HCT116 (cell line): Measurements from ENCODE around the gene IL20RA. TPM values are rescaled to one million over a fixed set of nuclear protein-coding genes. Genes with fewer than 3 reads are reported as not detected.

ENCODE experiments used
- ATAC-seq: fragments of 200-7000 bp; cut with Tn5 transposase; 2 replicates; pipeline ENCODE4 v1.9.1; 2020; ENCODE audit warnings: mild to moderate bottlenecking, moderate library complexity
- BruUV-seq: library from RNA; stranded (reverse); fragments of 400-500 nt; replicated peaks from 2 replicates; lab custom pipeline; 2021; lab: Mats Ljungman, UMichigan
- CTCF ChIA-PET: fragments of 300-600 bp; sonication (Branson Sonifier 250); formaldehyde crosslinking; loops from one replicate; lab custom pipeline; 2021; ENCODE audit warnings: antibody characterized with exemption; lab: Charles Lee
- POLR2A ChIA-PET: fragments of 300-600, 350-600 bp; sonication (Branson Sonifier 250); formaldehyde crosslinking; loops from one replicate; lab custom pipeline; 2021; ENCODE audit warnings: antibody characterized with exemption; lab: Charles Lee
- RAD21 ChIA-PET, 2 experiments: fragments of 300-600 bp; sonication (Branson Sonifier 250); formaldehyde crosslinking; loops; one replicate each; lab custom pipeline; 2023; ENCODE audit warnings: low total read pairs in 2 of 2; ENCODE audit not compliant: uncharacterized antibody in 2 of 2, unreplicated experiment in 2 of 2, low non-redundant PET in 1 of 2; lab: Charles Lee
- DNase-seq: peaks from one replicate; pipeline ENCODE4 v3.0.0-alpha.2; 2010; ENCODE audit warnings: low read depth, low spot score
- H2AFZ ChIP-seq: fragments of 200-600 bp; shearing (Covaris generic), sonication (generic); 2 replicates; pipeline ENCODE4 v1.6.1; 2017; ENCODE audit warnings: low read depth, mixed run types, mixed read lengths, antibody characterized with exemption, low read length; ENCODE audit not compliant: poor library complexity, severe bottlenecking
- H3K27ac ChIP-seq: 2 replicates; pipeline ENCODE4 v1.5.1; 2012; ENCODE audit warnings: low read depth, low read length
- H3K27me3 ChIP-seq: fragments of 200-600 bp; sonication (generic); 2 replicates; pipeline ENCODE4 v1.6.1; 2016; ENCODE audit warnings: mixed run types, low read length, mixed read lengths; ENCODE audit not compliant: insufficient read depth
- H3K36me3 ChIP-seq, 2 experiments: fragments of 200-500 bp in 1 of 2; fragments of 200-600 bp in 1 of 2; sonication (Bioruptor generic) in 1 of 2; sonication (generic) in 1 of 2; 2 replicates each; pipeline versions ENCODE4 v1.5.1 to v1.6.1; 2014 to 2016; ENCODE audit warnings: low read length in 2 of 2, inconsistent platforms in 1 of 2, mixed read lengths in 1 of 2, mixed run types in 1 of 2; ENCODE audit not compliant: insufficient read depth in 2 of 2, control insufficient read depth in 1 of 2
- H3K4me1 ChIP-seq, 2 experiments: fragments of 200-600 bp in 1 of 2; sonication (generic) in 1 of 2; 2 replicates each; pipeline versions ENCODE4 v1.5.1 to v1.6.1; 2012 to 2017; ENCODE audit warnings: low read length in 2 of 2, inconsistent platforms in 1 of 2, mild to moderate bottlenecking in 1 of 2, mixed read lengths in 1 of 2, mixed run types in 1 of 2, moderate library complexity in 1 of 2; ENCODE audit not compliant: insufficient read depth in 2 of 2, control insufficient read depth in 1 of 2
- H3K4me2 ChIP-seq: fragments of 200-600 bp; sonication (generic); 2 replicates; pipeline ENCODE4 v1.6.1; 2017; ENCODE audit warnings: mixed run types, low read length, mixed read lengths
- H3K4me3 ChIP-seq, 2 experiments: fragments of 200-600 bp in 1 of 2; sonication (generic) in 1 of 2; replicated peaks in 1 of 2; 2 replicates each; pipeline ENCODE4 v1.5.1; 2011 to 2016; ENCODE audit warnings: low read length in 2 of 2, control low read depth in 1 of 2, low read depth in 1 of 2, mild to moderate bottlenecking in 1 of 2, mixed read lengths in 1 of 2, mixed run types in 1 of 2
- H3K79me2 ChIP-seq: fragments of 200-600 bp; sonication (generic); 2 replicates; pipeline ENCODE4 v1.6.1; 2017; ENCODE audit warnings: mild to moderate bottlenecking, mixed run types, low read length, moderate library complexity, mixed read lengths; ENCODE audit not compliant: insufficient read depth
- H3K9ac ChIP-seq: fragments of 200-600 bp; sonication (generic); 2 replicates; pipeline ENCODE4 v1.6.1; 2016; ENCODE audit warnings: low read length, mixed read lengths
- H3K9me2 ChIP-seq: fragments of 200-600 bp; sonication (generic), shearing (Covaris generic); 2 replicates; pipeline ENCODE4 v1.6.1; 2017; ENCODE audit warnings: mixed run types, mild to moderate bottlenecking, moderate library complexity; ENCODE audit not compliant: insufficient read depth
- H3K9me3 ChIP-seq, 2 experiments: fragments of 200-500 bp in 1 of 2; fragments of 200-600 bp in 1 of 2; sonication (Bioruptor generic) in 1 of 2; sonication (generic) in 1 of 2; 2 replicates each; pipeline ENCODE4 v1.6.1; 2014 to 2017; ENCODE audit warnings: low read length in 2 of 2, mixed read lengths in 2 of 2, inconsistent platforms in 1 of 2, low read depth in 1 of 2, mild to moderate bottlenecking in 1 of 2, mixed run types in 1 of 2, moderate library complexity in 1 of 2; ENCODE audit not compliant: control insufficient read depth in 1 of 2, insufficient read depth in 1 of 2
- H4K20me1 ChIP-seq: fragments of 200-600 bp; sonication (generic), shearing (Covaris generic); 2 replicates; pipeline ENCODE4 v1.6.1; 2017; ENCODE audit warnings: mixed run types, mild to moderate bottlenecking, moderate library complexity; ENCODE audit not compliant: insufficient read depth
- EGR1 ChIP-seq: IDR thresholded peaks from 2 replicates; pipeline ENCODE4 v1.6.1; 2012; ENCODE audit warnings: low read depth
- EZH2phosphoT487 ChIP-seq: fragments of 200-600 bp; IDR thresholded peaks from 2 replicates; pipeline ENCODE4 v1.6.1; 2018; ENCODE audit warnings: antibody characterized with exemption, borderline replicate concordance
- JUND ChIP-seq: IDR thresholded peaks from 2 replicates; pipeline ENCODE4 v1.6.1; 2012
- POLR2A ChIP-seq: IDR thresholded peaks from 2 replicates; pipeline ENCODE4 v1.7.0; 2011; ENCODE audit warnings: borderline replicate concordance; ENCODE audit not compliant: insufficient read depth, insufficient read length; ENCODE audit errors: extremely low read depth
- POLR2AphosphoS5 ChIP-seq: IDR thresholded peaks from 2 replicates; pipeline ENCODE4 v1.6.1; 2011; ENCODE audit warnings: mild to moderate bottlenecking, low read depth, low read length, moderate library complexity
- SIN3A ChIP-seq: IDR thresholded peaks from 2 replicates; pipeline ENCODE4 v1.6.1; 2012; ENCODE audit warnings: low read depth
- SP1 ChIP-seq: IDR thresholded peaks from 2 replicates; pipeline ENCODE4 v1.6.1; 2012; ENCODE audit warnings: low read depth
- ZFX ChIP-seq: fragments of 450-650 bp; IDR thresholded peaks from 2 replicates; pipeline ENCODE4 v1.6.1; 2017
- ZNF274 ChIP-seq: fragments of 200-500 bp; sonication (Bioruptor generic); IDR thresholded peaks from 2 replicates; pipeline ENCODE4 v1.6.1; 2014; ENCODE audit warnings: mild to moderate bottlenecking, low read depth, low read length, inconsistent platforms
- intact Hi-C: fragments of 100-400 bp; cut with micrococcal nuclease; formaldehyde crosslinking; loops from 2 replicates; pipeline ENCODE4 v1.10.0; 2022
- total RNA-seq: library from RNA; stranded (reverse); gene quantifications from one replicate; pipeline ENCODE4 v1.2.1, GENCODE V29; 2021; ENCODE audit not compliant: unreplicated experiment
- TF ChIP-seq, protein P1 (sequence below): IDR thresholded peaks from 2 replicates; pipeline ENCODE4 v1.6.1; 2012; ENCODE audit warnings: low read depth
- TF ChIP-seq, protein P2 (sequence below): IDR thresholded peaks from 2 replicates; pipeline ENCODE4 v1.6.1; 2011; ENCODE audit warnings: mild to moderate bottlenecking, low read length, moderate library complexity; ENCODE audit not compliant: insufficient replicate concordance; ENCODE audit errors: extremely low read depth
- TF ChIP-seq, protein P3 (sequence below), 3 experiments: fragments of 200-600 bp in 1 of 3; sonication (generic) in 1 of 3; IDR thresholded peaks in 2 of 3; conservative IDR thresholded peaks in 1 of 3; 2 replicates each; pipeline ENCODE4 v1.5.1; 2012 to 2017; ENCODE audit warnings: low read depth in 2 of 3, low read length in 2 of 3, antibody characterized with exemption in 1 of 3, borderline replicate concordance in 1 of 3, control low read depth in 1 of 3, mild to moderate bottlenecking in 1 of 3, mixed read lengths in 1 of 3, mixed run types in 1 of 3, moderate library complexity in 1 of 3; ENCODE audit not compliant: insufficient read depth in 1 of 3

IL20RA gene
- total RNA-seq, 1 experiment from 2014 or later, result 1.1 TPM

DNA sequence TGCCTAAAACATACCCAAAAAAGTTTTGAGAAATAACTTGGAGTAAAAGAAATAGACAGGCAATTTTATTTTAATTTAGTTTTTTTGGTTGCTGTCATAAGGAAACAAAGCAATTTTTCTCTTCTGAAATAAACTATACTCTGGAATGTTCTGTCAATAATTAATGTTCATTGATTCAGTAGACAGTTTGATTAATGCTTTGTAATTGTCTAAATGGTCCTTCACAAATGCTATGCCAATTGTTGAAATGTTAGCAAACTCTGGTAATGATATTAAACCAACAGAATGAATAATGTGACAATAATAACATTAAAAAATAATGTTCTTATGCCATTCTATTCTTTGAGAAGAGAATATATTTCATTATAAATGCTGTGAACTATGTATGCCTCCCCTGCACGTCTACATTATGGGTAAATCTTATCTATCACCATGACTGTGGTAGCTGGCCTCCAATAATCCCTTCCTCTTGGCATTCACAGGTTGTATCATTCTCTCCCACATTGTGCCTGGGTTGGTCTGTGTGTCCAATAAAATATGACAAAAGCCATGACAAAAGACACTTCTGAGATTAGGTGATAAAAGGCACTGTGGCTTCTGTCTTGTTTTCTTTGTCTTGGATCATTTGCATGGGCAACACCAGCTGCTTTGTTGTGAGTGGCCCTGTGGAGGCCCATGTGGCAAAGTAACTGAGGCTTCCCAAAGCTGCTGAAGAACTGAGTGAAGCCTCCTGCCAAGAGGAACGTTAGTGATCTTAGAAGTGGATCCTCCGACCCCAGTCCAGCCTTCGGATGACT is 25.1 kb downstream of the IL20RA start:
- Histone ChIP-seq H3K4me3 (no peak overlapping the region), H3K27me3 (no peaks in the 10 kb centered on the region), H3K4me1 (no peaks in the 10 kb centered on the region), H3K36me3 (no peaks in the 10 kb centered on the region), H3K9me3 (no peaks in the 10 kb centered on the region), H3K4me2 (no peak overlapping the region), H3K27ac (no peak overlapping the region), H3K79me2 (no peaks in the 10 kb centered on the region), H3K9me2 (no peaks in the 10 kb centered on the region), H2AFZ (no peak overlapping the region), H4K20me1 (no peaks in the 10 kb centered on the region), H3K9ac (no peak overlapping the region)
- intact Hi-C loops, result loop anchor here (10.0 kb wide), 1 partner anchor 175 kb away; no protein-coding TSS in a partner anchor
- ATAC-seq, result no peak
- POLR2A ChIA-PET, result no interaction called here
- DNase-seq, result no peak
- TF ChIP-seq, protein P1, sequence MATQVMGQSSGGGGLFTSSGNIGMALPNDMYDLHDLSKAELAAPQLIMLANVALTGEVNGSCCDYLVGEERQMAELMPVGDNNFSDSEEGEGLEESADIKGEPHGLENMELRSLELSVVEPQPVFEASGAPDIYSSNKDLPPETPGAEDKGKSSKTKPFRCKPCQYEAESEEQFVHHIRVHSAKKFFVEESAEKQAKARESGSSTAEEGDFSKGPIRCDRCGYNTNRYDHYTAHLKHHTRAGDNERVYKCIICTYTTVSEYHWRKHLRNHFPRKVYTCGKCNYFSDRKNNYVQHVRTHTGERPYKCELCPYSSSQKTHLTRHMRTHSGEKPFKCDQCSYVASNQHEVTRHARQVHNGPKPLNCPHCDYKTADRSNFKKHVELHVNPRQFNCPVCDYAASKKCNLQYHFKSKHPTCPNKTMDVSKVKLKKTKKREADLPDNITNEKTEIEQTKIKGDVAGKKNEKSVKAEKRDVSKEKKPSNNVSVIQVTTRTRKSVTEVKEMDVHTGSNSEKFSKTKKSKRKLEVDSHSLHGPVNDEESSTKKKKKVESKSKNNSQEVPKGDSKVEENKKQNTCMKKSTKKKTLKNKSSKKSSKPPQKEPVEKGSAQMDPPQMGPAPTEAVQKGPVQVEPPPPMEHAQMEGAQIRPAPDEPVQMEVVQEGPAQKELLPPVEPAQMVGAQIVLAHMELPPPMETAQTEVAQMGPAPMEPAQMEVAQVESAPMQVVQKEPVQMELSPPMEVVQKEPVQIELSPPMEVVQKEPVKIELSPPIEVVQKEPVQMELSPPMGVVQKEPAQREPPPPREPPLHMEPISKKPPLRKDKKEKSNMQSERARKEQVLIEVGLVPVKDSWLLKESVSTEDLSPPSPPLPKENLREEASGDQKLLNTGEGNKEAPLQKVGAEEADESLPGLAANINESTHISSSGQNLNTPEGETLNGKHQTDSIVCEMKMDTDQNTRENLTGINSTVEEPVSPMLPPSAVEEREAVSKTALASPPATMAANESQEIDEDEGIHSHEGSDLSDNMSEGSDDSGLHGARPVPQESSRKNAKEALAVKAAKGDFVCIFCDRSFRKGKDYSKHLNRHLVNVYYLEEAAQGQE, result no peak
- no peak for TF ChIP-seq SP1
- TF ChIP-seq JUND, result no peak
- no peak for TF ChIP-seq ZNF274
- TF ChIP-seq, protein P2, sequence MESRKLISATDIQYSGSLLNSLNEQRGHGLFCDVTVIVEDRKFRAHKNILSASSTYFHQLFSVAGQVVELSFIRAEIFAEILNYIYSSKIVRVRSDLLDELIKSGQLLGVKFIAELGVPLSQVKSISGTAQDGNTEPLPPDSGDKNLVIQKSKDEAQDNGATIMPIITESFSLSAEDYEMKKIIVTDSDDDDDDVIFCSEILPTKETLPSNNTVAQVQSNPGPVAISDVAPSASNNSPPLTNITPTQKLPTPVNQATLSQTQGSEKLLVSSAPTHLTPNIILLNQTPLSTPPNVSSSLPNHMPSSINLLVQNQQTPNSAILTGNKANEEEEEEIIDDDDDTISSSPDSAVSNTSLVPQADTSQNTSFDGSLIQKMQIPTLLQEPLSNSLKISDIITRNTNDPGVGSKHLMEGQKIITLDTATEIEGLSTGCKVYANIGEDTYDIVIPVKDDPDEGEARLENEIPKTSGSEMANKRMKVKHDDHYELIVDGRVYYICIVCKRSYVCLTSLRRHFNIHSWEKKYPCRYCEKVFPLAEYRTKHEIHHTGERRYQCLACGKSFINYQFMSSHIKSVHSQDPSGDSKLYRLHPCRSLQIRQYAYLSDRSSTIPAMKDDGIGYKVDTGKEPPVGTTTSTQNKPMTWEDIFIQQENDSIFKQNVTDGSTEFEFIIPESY, result no peak
- TF ChIP-seq, protein P3, sequence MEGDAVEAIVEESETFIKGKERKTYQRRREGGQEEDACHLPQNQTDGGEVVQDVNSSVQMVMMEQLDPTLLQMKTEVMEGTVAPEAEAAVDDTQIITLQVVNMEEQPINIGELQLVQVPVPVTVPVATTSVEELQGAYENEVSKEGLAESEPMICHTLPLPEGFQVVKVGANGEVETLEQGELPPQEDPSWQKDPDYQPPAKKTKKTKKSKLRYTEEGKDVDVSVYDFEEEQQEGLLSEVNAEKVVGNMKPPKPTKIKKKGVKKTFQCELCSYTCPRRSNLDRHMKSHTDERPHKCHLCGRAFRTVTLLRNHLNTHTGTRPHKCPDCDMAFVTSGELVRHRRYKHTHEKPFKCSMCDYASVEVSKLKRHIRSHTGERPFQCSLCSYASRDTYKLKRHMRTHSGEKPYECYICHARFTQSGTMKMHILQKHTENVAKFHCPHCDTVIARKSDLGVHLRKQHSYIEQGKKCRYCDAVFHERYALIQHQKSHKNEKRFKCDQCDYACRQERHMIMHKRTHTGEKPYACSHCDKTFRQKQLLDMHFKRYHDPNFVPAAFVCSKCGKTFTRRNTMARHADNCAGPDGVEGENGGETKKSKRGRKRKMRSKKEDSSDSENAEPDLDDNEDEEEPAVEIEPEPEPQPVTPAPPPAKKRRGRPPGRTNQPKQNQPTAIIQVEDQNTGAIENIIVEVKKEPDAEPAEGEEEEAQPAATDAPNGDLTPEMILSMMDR (IDR thresholded peaks at IDR 0.05 in 2 of 3, conservative IDR thresholded peaks at IDR 0.05 in 1 of 3; ENCODE audit: borderline replicate concordance in 1 of 3, insufficient read depth in 1 of 3, low read depth in 2 of 3, low read length in 2 of 3), result no peak
- no peak for TF ChIP-seq ZFX
- no peak for TF ChIP-seq POLR2A
- TF ChIP-seq POLR2AphosphoS5, result no peak
- TF ChIP-seq EGR1, result no peak
- TF ChIP-seq EZH2phosphoT487, result no peak
- no peak for TF ChIP-seq SIN3A
- RAD21 ChIA-PET, result no interaction called here
- CTCF ChIA-PET, result no interaction called here
- BruUV-seq, result no TSS peak
